ENCODE data around the gene ETF1. TPM values are rescaled to one million over a fixed set of nuclear protein-coding genes. Genes with fewer than 3 reads are reported as not detected.

ETF1 gene
- total RNA-seq, 2 donors from 2014 or later = 58.0 to 64.1 TPM

- no peak for TF ChIP-seq POLR2A (IDR thresholded peaks at IDR 0.05)
- no peaks in the 10 kb centered on the region for H3K36me3 ChIP-seq
- H3K4me3 ChIP-seq = no peak overlapping the region
- peak; percentile 59 for DNase-seq (ENCODE audit: low spot score)
- H3K9me3 ChIP-seq = no peaks in the 10 kb centered on the region
- peak overlapping the region in 1 of 2 donors; percentile 26 for H3K27ac ChIP-seq
- 32% methylated on average over 4 of the region's 4 CpGs for WGBS
- H3K27me3 ChIP-seq (replicated peaks; ENCODE audit: insufficient read depth) = no peaks in the 10 kb centered on the region
- intact Hi-C loops (cut with DNase I) = loop anchor here (10.0 kb wide), 1 partner anchor 277 kb away; no protein-coding TSS in a partner anchor
- peaks cover 14% of the 10 kb centered on the region for H3K4me1 ChIP-seq (replicated peaks)
Observed at GRCh38 chr5:138502121-138502520, 40.9 kb downstream of the ETF1 start.

GRCh38 chr5:138498376-138498775, 44.7 kb downstream of the ETF1 start:
- Histone ChIP-seq H3K4me3 (no peak overlapping the region), H3K4me1 (replicated peaks) (no peaks in the 10 kb centered on the region), H3K9me3 (no peaks in the 10 kb centered on the region), H3K36me3 (no peaks in the 10 kb centered on the region), H3K27me3 (replicated peaks; ENCODE audit: insufficient read depth) (no peaks in the 10 kb centered on the region), H3K27ac (no peak overlapping the region)
- intact Hi-C loops (cut with DNase I) = no loop called here
- no peak for DNase-seq (ENCODE audit: low spot score)
- WGBS = 63% methylated on average over 4 of the region's 4 CpGs
- TF ChIP-seq CTCF (IDR thresholded peaks at IDR 0.05) (no peak), POLR2A (IDR thresholded peaks at IDR 0.05) (no peak), POLR2AphosphoS5 (IDR thresholded peaks at IDR 0.05) (no peak)

DNA sequence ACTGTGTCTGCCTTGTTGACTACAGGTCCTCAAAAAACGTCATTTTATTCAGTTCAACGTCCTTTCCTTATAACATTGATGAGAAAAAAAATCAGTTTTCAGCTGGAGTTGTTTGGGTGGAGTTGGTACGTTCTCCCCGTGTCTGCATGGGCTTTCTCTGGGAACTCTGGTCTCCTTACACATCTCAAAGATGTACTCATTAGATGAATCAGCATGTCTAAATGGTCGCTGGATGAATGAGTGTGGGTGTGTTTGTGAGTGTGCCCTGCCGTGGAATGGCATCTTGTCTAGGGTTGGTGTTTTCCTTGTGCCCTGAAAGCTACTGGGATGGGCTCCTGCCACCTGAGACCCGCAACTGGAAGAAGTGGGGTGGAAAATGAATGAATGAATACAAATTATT, 47.7 kb downstream of the ETF1 start:
- DNase-seq (ENCODE audit: low spot score) = no peak
- Histone ChIP-seq H3K27ac (no peak overlapping the region), H3K9me3 (no peaks in the 10 kb centered on the region), H3K36me3 (no peaks in the 10 kb centered on the region), H3K4me3 (no peak overlapping the region), H3K27me3 (replicated peaks; ENCODE audit: insufficient read depth) (no peaks in the 10 kb centered on the region), H3K4me1 (replicated peaks) (no peaks in the 10 kb centered on the region)
- intact Hi-C loops (cut with DNase I) = no loop called here
- TF ChIP-seq POLR2A (IDR thresholded peaks at IDR 0.05) = no peak
- TF ChIP-seq CTCF (IDR thresholded peaks at IDR 0.05) = no peak
- no peak for TF ChIP-seq POLR2AphosphoS5 (IDR thresholded peaks at IDR 0.05)
- 82% methylated on average over 7 of the region's 7 CpGs for WGBS

DNA sequence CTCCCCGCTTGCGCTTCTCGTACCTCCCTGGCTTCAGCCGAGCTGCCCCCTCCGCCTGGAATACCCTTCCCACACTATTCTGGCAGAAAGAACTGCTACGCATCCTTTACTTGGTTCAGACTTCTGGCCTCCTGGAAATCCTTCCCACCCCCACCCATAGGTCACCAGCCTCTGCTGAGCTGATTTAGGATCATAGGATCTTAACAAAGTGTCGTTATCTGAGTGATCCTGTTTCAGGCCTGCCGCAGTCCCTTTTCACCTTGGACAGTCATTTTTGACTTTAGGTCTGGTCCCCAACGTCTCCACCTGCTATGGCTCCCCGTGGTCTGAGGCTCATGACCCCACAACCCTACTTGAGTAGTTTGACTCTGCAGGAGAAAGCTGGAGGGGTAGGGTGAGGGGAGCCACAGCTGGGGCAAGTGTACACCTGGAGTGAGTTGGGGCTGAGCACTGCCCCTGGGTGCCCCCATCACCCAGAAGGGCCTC, 50.4 kb downstream of the ETF1 start:
- WGBS = 15% methylated on average over 10 of the region's 10 CpGs
- no peaks in the 10 kb centered on the region for H3K36me3 ChIP-seq
- intact Hi-C loops (cut with DNase I) = no loop called here
- H3K4me1 ChIP-seq (replicated peaks) = no peaks in the 10 kb centered on the region
- no peaks in the 10 kb centered on the region for H3K27me3 ChIP-seq (replicated peaks; ENCODE audit: insufficient read depth)
- TF ChIP-seq CTCF (IDR thresholded peaks at IDR 0.05) (no peak), POLR2A (IDR thresholded peaks at IDR 0.05) (no peak), POLR2AphosphoS5 (IDR thresholded peaks at IDR 0.05) (no peak)
- DNase-seq (ENCODE audit: low spot score) = no peak
- H3K4me3 ChIP-seq = peak overlapping the region; percentile 43 to 48
- no peaks in the 10 kb centered on the region for H3K9me3 ChIP-seq
- peak overlapping the region; percentile 78 to 79 for H3K27ac ChIP-seq

DNA sequence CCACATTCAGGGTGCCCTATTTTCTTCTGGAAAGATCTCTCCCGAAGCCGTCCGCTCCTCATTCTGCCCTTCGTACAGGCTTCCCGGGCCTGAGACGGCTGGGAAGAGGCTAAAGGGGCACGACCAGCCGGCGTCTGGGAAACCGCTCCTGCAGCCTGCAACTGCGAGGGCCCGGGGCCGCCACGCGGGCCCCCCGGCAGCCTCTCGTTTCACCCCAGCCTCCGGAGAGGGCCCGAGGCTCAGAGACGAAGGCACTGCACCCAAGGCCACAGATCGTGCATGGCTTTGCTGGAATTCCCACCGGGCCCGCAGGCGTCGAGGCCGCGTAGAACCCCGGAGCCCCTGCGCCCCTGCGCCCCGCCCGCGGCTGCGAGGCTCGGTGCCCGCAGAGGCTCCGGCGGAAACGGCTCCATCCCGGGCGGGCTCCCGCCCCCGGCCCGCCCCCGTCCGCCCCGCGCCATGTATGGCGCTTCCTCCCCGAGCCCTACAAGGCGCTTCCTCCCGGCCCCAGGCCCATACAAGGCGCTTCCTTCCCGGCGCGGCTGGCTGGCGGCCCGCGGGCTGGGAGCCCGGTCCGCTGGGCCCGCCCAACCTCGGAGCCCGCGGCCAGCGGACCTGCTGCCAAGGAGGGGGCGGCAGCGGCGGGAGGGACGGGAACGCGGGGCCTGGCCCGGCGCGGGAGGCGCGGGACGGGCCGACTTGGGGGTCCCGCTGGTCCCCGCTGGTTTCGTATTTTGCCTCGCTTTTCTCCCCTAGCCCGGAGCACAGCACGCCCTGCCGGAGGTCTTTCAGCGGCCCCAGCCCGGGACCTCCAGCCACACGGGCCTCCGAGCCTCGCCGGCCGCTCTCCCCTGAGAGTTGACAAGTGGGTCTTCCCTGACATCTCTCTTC, 51.1 kb downstream of the ETF1 start:
- H3K9me3 ChIP-seq = no peaks in the 10 kb centered on the region
- H3K4me1 ChIP-seq (replicated peaks) = no peaks in the 10 kb centered on the region
- intact Hi-C loops (cut with DNase I) = no loop called here
- no peaks in the 10 kb centered on the region for H3K36me3 ChIP-seq
- peak overlapping the region; percentile 43 to 48 for H3K4me3 ChIP-seq
- DNase-seq (ENCODE audit: low spot score) = peak; percentile 90
- TF ChIP-seq CTCF (IDR thresholded peaks at IDR 0.05) (no peak), POLR2A (IDR thresholded peaks at IDR 0.05) (peak; percentile 51), POLR2AphosphoS5 (IDR thresholded peaks at IDR 0.05) (peak; percentile 30)
- H3K27ac ChIP-seq = peak overlapping the region; percentile 78 to 79
- WGBS = 2% methylated on average over 70 of the region's 93 CpGs
- no peaks in the 10 kb centered on the region for H3K27me3 ChIP-seq (replicated peaks; ENCODE audit: insufficient read depth)
